BE2C (cell line): ENCODE data around the gene TRNP1.

ENCODE experiments used
- DNase-seq: peaks from one replicate; pipeline ENCODE4 v3.0.0-alpha.2; 2020
- H3K27me3 ChIP-seq: fragments of 250-450 bp; sonication (Bioruptor Pico); 2 replicates; pipeline ENCODE4 v1.5.1; 2020; ENCODE audit warnings: mild to moderate bottlenecking
- H3K36me3 ChIP-seq: fragments of 250-450 bp; sonication (Bioruptor Pico); 2 replicates; pipeline ENCODE4 v1.5.1; 2020; ENCODE audit warnings: mild to moderate bottlenecking
- H3K4me1 ChIP-seq: fragments of 250-450 bp; sonication (Bioruptor Pico); 2 replicates; pipeline ENCODE4 v1.5.1; 2020
- H3K4me3 ChIP-seq: 2 replicates; pipeline ENCODE4 v1.5.1; 2011; ENCODE audit warnings: low read depth, low read length
- H3K9me3 ChIP-seq: fragments of 250-450 bp; sonication (Bioruptor Pico); 2 replicates; pipeline ENCODE4 v1.5.1; 2020
- CTCF ChIP-seq: IDR thresholded peaks from 2 replicates; pipeline ENCODE4 v1.5.1; 2012; ENCODE audit warnings: mild to moderate bottlenecking, low read depth, low read length

Gene TRNP1

GRCh38 chr1:27026621-27027574 lies 33.4 kb downstream of the TRNP1 start:
- Histone ChIP-seq H3K4me3 (no peak overlapping the region), H3K4me1 (no peaks in the 10 kb centered on the region), H3K9me3 (no peaks in the 10 kb centered on the region), H3K36me3 (no peaks in the 10 kb centered on the region), H3K27me3 (no peaks in the 10 kb centered on the region)
- no peak for DNase-seq
- no peak for TF ChIP-seq CTCF

DNA sequence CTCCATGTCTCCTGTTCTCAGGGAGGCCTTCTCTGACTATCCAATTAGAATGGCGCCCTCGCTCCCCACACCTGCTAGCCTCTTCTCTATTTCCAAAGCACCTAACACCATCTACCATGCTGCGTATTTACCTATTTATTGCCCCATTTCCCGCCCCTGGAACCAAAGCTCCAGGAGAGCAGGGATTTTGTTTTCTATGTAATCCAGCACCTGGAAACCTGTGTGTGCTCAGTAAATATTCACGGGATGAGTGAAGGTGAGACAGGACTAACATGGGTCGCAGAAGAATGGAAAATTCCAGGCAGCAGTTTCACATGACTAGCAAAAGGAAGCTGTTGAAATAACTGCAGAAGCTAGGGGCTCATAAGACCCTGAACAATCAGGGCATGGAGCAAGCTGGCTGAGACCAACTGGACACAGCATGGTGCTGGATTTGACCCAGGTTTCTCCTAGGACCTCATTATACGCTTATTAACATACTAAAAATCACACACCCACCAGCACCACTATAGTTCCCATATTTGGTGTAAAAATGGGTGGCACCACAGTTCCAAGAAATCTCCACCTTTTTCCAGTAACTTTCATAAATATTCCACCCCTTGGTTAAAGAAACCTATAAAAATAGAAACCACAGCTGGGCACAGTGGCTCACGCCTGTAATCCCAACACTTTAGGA lies 34.2 kb downstream of the TRNP1 start:
- TF ChIP-seq CTCF, result no peak
- DNase-seq, result no peak
- H3K36me3 ChIP-seq, result no peaks in the 10 kb centered on the region
- H3K4me1 ChIP-seq, result no peaks in the 10 kb centered on the region
- no peak overlapping the region for H3K4me3 ChIP-seq
- H3K9me3 ChIP-seq, result no peaks in the 10 kb centered on the region
- no peaks in the 10 kb centered on the region for H3K27me3 ChIP-seq

GRCh38 chr1:27029517-27029916 lies 36.0 kb downstream of the TRNP1 start:
- Histone ChIP-seq H3K4me3 (no peak overlapping the region), H3K36me3 (no peaks in the 10 kb centered on the region), H3K4me1 (no peaks in the 10 kb centered on the region), H3K27me3 (no peaks in the 10 kb centered on the region), H3K9me3 (no peaks in the 10 kb centered on the region)
- no peak for DNase-seq
- no peak for TF ChIP-seq CTCF

DNA sequence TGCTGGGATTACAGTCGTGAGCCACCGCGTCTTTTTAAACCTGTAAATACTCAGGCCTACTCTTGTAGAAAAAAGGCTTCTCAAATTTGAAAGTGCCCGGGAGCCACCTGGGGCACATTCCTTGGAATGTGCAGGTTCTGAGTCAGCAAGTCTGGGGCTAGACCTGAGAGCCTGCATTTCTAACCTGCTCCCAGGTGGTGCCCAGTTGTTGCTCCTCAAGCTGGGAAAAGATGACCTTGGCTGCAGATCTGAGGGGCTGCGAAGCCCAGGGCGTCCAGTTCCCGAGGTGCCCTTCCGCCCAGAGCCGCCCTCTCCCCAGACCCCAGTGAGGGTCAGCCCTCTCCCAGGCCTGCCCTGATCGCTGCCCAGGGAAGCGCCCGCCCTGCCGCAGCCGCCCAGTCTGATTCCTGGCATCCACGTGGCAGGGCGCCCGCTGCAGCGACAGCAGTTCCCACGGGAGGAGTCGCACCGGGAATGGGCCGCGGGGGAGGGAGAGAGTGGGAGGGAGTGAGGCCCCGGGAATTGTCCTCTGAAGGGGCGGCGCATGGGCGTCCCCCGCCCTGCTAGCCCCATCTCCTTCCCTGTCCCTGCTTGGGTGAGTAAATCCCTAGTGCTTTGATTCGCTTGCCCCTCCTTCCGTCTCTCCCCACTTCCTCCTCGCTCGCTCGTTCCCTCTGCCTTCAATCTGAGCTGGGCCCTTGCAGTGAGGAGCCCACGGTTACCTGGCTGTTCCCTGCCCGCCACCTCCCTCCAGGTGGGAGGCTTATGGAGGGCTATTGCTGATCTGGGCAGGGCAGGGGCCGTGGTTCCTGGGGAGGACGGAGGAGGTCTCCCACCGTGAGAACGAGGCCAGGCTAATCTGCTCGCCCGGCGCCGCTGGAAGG lies 38.0 kb downstream of the TRNP1 start:
- Histone ChIP-seq H3K9me3 (no peaks in the 10 kb centered on the region), H3K27me3 (no peaks in the 10 kb centered on the region), H3K36me3 (no peaks in the 10 kb centered on the region), H3K4me3 (peak overlapping the region; percentile 8; the same call in 1 of the 2 replicates), H3K4me1 (no peaks in the 10 kb centered on the region)
- no peak for TF ChIP-seq CTCF
- peak; percentile 45 for DNase-seq

DNA sequence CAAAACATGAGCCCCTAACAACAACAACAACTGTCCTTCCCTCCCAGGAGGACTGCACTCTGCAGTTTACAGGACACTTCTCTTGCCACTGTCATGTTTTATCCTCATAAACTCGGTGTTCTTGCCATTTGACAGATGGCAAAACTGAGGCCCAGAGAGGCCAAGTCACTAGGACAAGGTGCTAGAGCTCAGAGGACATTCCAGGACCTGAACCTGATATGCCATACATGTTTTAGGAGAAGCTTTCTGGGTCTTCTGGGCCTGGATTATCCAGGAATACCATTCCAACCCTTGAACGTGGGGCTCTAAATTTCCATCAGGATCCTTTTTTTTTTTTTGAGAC lies 38.6 kb downstream of the TRNP1 start:
- no peaks in the 10 kb centered on the region for H3K36me3 ChIP-seq
- no peak overlapping the region for H3K4me3 ChIP-seq
- TF ChIP-seq CTCF, result no peak
- no peaks in the 10 kb centered on the region for H3K4me1 ChIP-seq
- H3K27me3 ChIP-seq, result no peaks in the 10 kb centered on the region
- no peaks in the 10 kb centered on the region for H3K9me3 ChIP-seq
- DNase-seq, result no peak
